Upper lobe of right lung (tissue), 1 donor: ENCODE results near the gene ENTPD6. TPM values are rescaled to one million over a fixed set of nuclear protein-coding genes. Genes with fewer than 3 reads are reported as not detected.
A peak's percentile ranks its signal among the peaks of the same experiment; 100 is the strongest.

Experiments used
- ATAC-seq: fragments of 200-7000 bp; cut with Tn5 transposase; one replicate; pipeline ENCODE4 v1.9.1; 2020; ENCODE audit warnings: mild to moderate bottlenecking, moderate library complexity
- DNase-seq: peaks from one replicate; pipeline ENCODE4 v3.0.0-alpha.2; 2020
- H3K27ac ChIP-seq: fragments of 200-600 bp; one replicate; pipeline ENCODE4 v1.8.0; 2022
- H3K27me3 ChIP-seq: fragments of 200-600 bp; one replicate; pipeline ENCODE4 v1.8.0; 2022; ENCODE audit warnings: mild to moderate bottlenecking
- H3K36me3 ChIP-seq: fragments of 200-600 bp; one replicate; pipeline ENCODE4 v1.8.0; 2022
- H3K4me1 ChIP-seq: fragments of 200-600 bp; one replicate; pipeline ENCODE4 v1.8.0; 2022
- H3K4me3 ChIP-seq: fragments of 200-600 bp; one replicate; pipeline ENCODE4 v1.8.0; 2022; ENCODE audit warnings: mild to moderate bottlenecking
- H3K9me3 ChIP-seq: fragments of 200-600 bp; one replicate; pipeline ENCODE4 v1.8.0; 2022
- intact Hi-C: fragments of 100-400 bp; cut with DNase I; formaldehyde crosslinking; loops from one replicate; pipeline ENCODE4 v1.11.0; 2022
- total RNA-seq: library from RNA; stranded (reverse); fragmentation: NEBNext Ultra II Directional; extraction: Animal tissue kit (Norgen Biotek cat#: 25700); gene quantifications from one replicate; pipeline ENCODE4 v1.2.1, GENCODE V29; 2021
- TF ChIP-seq, protein P1 (sequence below): fragments of 200-600 bp; IDR thresholded peaks from one replicate; pipeline ENCODE4 v1.8.0; 2022; ENCODE audit warnings: antibody characterized with exemption
- donor health status: DM: no; HTN: yes; CAD: no; lungs with severe emphysema.

ENTPD6 gene
- total RNA-seq, 1 donor from 2014 or later, result 75.6 TPM

DNA sequence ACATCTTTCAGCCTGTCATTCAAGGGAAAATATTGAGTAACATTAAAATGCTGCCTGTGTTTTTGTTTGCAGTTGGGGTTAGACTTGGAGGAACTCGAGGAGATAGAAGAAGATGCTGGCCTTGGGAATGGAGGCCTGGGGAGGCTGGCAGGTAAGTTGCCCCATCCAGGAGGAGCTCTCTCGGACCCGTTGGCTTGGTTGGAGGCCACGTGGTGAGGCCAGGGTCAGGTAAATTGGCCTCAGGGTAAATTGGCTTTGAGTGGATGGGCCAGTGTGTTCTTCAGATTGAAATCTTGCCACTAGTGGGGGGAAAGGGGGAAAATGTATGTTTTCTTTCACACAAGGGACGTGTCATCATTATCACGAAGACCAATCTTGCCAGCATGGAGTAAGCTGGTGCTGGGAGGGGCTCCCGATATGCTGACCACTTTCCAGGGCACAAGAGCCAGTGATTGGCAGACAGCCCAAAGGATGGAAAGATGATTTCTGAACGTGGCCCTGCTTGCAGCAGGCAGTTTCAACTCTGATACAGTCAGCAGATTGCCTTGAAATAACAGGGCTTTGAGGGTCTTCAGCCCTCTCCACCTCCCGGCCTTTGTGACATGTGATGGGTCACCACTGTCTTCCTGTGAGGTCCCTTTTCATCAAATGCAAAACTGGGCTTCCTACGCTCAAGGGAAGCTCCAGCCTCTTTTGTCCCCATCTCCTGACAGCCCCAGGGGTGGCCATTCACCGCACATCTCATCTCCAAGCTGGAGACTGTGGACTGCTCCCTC is 73.7 kb downstream of the ENTPD6 start:
- peaks cover 48% of the 10 kb centered on the region for H3K36me3 ChIP-seq

DNA sequence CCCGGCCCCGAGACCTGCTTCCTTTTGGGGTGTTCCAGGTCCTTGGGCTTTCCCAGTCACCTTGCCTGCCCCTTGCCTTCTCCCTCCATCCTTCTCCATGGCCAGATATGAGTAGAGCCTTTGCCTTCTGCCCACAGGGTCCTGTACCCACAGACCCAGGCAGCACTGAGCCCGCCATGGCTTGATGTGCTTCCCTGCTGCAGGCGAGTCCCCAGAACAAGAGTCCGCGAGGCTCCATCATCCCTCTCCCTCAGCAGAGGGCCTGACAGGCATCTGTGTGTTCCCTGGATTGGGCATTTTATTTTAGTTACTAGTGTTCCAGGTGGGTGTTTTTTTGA is 74.3 kb downstream of the ENTPD6 start:
- TF ChIP-seq, protein P1, sequence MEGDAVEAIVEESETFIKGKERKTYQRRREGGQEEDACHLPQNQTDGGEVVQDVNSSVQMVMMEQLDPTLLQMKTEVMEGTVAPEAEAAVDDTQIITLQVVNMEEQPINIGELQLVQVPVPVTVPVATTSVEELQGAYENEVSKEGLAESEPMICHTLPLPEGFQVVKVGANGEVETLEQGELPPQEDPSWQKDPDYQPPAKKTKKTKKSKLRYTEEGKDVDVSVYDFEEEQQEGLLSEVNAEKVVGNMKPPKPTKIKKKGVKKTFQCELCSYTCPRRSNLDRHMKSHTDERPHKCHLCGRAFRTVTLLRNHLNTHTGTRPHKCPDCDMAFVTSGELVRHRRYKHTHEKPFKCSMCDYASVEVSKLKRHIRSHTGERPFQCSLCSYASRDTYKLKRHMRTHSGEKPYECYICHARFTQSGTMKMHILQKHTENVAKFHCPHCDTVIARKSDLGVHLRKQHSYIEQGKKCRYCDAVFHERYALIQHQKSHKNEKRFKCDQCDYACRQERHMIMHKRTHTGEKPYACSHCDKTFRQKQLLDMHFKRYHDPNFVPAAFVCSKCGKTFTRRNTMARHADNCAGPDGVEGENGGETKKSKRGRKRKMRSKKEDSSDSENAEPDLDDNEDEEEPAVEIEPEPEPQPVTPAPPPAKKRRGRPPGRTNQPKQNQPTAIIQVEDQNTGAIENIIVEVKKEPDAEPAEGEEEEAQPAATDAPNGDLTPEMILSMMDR, result no peak
- ATAC-seq, result no peak
- H3K36me3 ChIP-seq, result peaks cover 53% of the 10 kb centered on the region

More for the DNA sequence above, 73.7 kb downstream of the ENTPD6 start:
- Histone ChIP-seq H3K27ac (no peak overlapping the region), H3K9me3 (no peaks in the 10 kb centered on the region), H3K4me1 (no peaks in the 10 kb centered on the region), H3K27me3 (no peaks in the 10 kb centered on the region), H3K4me3 (no peak overlapping the region)
- TF ChIP-seq, protein P1, result no peak
- intact Hi-C loops, result no loop called here
- peak; percentile 10 for DNase-seq
- ATAC-seq, result no peak

DNA sequence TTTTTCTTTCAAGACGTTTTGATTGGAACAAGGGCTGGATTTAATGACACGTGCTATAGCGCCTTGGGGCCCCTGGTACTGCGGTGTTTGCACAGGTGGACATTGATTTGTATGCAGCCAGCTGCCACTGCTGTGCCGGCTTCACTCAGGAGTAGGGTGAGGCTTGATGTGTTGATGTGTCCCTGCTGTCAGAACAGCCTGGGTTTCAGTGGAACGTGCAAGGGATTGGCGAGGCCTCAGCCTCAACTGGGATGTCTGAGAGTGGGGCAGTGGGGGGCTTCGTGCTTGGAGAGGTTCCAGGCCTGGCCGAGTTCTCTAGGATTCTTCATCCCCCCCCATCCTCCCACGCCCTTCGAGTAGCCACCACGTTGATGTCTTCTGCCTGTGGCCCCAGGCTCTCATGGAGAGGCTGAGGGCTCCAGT is 75.3 kb downstream of the ENTPD6 start:
- TF ChIP-seq, protein P1, result no peak
- peaks cover 59% of the 10 kb centered on the region for H3K36me3 ChIP-seq
- DNase-seq (peak; percentile 44), ATAC-seq (no peak)
- no peak overlapping the region for H3K27ac ChIP-seq
- H3K27me3 ChIP-seq, result no peaks in the 10 kb centered on the region
- no peaks in the 10 kb centered on the region for H3K9me3 ChIP-seq
- H3K4me1 ChIP-seq, result no peaks in the 10 kb centered on the region
- H3K4me3 ChIP-seq, result no peak overlapping the region
- intact Hi-C loops, result no loop called here

More for the DNA sequence above, 74.3 kb downstream of the ENTPD6 start:
- no peaks in the 10 kb centered on the region for H3K9me3 ChIP-seq
- no peak overlapping the region for H3K27ac ChIP-seq
- H3K4me1 ChIP-seq, result no peaks in the 10 kb centered on the region
- no peaks in the 10 kb centered on the region for H3K27me3 ChIP-seq
- intact Hi-C loops, result no loop called here
- H3K4me3 ChIP-seq, result no peak overlapping the region
- peak; percentile 51 for DNase-seq

DNA sequence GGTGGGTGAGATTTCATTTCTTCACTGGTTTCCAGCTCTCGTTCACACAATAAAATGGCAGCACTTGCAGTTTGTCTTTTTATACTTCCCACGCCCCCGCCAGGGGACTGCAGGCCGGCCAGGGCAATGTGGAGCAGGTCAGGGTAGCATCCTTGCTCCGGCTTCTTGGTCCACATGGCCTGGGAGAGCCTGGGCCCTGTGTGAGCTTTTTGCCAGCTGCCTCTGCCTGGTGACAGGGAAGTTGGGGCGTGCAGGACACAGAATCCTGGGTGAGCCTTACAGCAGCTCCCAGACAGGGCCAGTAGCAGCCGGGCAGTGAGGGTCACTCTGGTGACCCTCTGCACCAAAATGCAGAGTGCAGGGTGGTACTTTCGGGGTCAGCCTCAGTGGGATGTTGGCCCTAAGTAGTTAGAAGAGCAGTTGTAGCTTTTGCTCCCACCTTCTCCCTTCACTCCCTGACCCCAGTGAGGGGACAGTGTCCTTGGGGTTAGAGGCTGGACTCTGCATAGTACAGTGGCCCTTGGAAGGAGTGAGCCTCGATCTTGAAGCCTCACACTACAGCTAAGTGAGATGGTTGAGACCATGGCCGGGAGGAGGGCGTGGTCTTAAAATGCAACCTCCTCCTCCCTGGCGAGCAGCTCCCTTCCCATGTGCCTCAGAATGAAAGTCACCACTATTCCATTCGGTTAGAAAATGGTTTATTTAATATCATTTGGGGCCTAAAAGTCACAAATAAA is 76.1 kb downstream of the ENTPD6 start:
- ATAC-seq, result no peak
- intact Hi-C loops, result no loop called here
- Histone ChIP-seq H3K27ac (no peak overlapping the region), H3K27me3 (no peaks in the 10 kb centered on the region), H3K9me3 (no peaks in the 10 kb centered on the region), H3K4me3 (no peak overlapping the region), H3K36me3 (peaks cover 62% of the 10 kb centered on the region), H3K4me1 (no peaks in the 10 kb centered on the region)
- TF ChIP-seq, protein P1, result no peak
- DNase-seq, result peak; percentile 49

DNA sequence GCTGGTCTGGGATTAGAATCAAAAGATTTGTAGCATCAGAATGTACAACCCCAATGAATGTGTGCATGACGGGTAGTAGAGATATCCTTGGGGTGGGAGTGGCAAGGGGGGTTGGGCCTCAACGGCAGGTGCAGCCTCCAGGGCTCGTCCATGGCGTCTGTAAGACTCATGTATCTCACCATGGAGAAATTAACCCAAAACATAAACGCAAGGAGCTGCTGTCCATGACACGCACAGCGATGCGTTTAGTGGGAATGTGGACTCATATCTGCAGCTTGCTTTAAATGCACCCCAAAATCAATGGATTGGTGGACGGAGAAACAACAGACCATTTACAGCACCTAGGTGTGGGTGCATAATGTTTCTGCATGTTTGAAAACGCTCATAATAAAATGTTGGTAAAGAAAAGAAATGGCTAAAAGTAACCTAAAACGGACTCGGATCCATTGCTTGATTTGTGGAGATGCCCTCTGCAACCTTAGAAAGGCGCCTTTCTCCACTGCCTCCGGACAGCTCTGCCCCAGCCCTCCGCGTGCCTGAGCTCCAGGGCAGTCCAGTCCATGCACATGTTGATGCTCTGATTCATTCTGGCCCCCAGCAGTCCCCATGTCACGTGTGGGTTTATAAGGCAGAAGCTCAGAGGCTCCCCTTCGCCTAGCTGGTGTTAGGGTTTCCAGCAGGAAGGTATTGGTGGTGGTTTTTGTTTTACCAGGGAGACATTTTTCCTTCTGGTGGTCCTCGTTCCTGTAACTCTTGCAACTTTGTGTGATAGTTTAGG is 76.9 kb downstream of the ENTPD6 start:
- no peak for ATAC-seq
- DNase-seq, result peak; percentile 36
- Histone ChIP-seq H3K27ac (no peak overlapping the region), H3K27me3 (no peaks in the 10 kb centered on the region), H3K4me3 (no peak overlapping the region), H3K4me1 (no peaks in the 10 kb centered on the region), H3K36me3 (peaks cover 69% of the 10 kb centered on the region), H3K9me3 (no peaks in the 10 kb centered on the region)
- intact Hi-C loops, result no loop called here
- TF ChIP-seq, protein P1, result no peak
